GM15510 (cell line): ENCODE data around the gene TPST2.

ENCODE experiments used
- POLR2A ChIP-seq: IDR thresholded peaks from 3 replicates; pipeline ENCODE4 v1.6.1; 2011; ENCODE audit warnings: borderline replicate concordance; ENCODE audit not compliant: insufficient read length; ENCODE audit errors: extremely low read depth

Gene TPST2

GRCh38 chr22:26545827-26546226 is 44.1 kb downstream of the TPST2 start:
- TF ChIP-seq POLR2A: no peak

- no peak for TF ChIP-seq POLR2A
Observed at GRCh38 chr22:26545385-26545784, 44.5 kb downstream of the TPST2 start.

- TF ChIP-seq POLR2A: no peak
Observed at GRCh38 chr22:26544489-26544888, 45.4 kb downstream of the TPST2 start.

- no peak for TF ChIP-seq POLR2A
Observed at GRCh38 chr22:26542831-26543230, 47.1 kb downstream of the TPST2 start.

GRCh38 chr22:26541167-26541819 is 48.6 kb downstream of the TPST2 start:
- no peak for TF ChIP-seq POLR2A

- TF ChIP-seq POLR2A: no peak
Observed at GRCh38 chr22:26540119-26540518, 49.8 kb downstream of the TPST2 start.

GRCh38 chr22:26536762-26537134 is 53.2 kb downstream of the TPST2 start:
- TF ChIP-seq POLR2A: no peak

- no peak for TF ChIP-seq POLR2A
Observed at GRCh38 chr22:26536056-26536761, 53.7 kb downstream of the TPST2 start.

GRCh38 chr22:26535603-26535908 is 54.4 kb downstream of the TPST2 start:
- no peak for TF ChIP-seq POLR2A

GRCh38 chr22:26534874-26535602 is 54.9 kb downstream of the TPST2 start:
- TF ChIP-seq POLR2A: no peak

- TF ChIP-seq POLR2A: no peak
Observed at GRCh38 chr22:26534171-26534855, 55.6 kb downstream of the TPST2 start.

GRCh38 chr22:26529345-26529744 is 60.6 kb downstream of the TPST2 start:
- no peak for TF ChIP-seq POLR2A

GRCh38 chr22:26527574-26528465 is 62.1 kb downstream of the TPST2 start:
- no peak for TF ChIP-seq POLR2A

- no peak for TF ChIP-seq POLR2A
Observed at GRCh38 chr22:26527167-26527566, 62.8 kb downstream of the TPST2 start.
